IMR-90 (cell line): ENCODE data around the gene PALM2AKAP2. TPM values are rescaled to one million over a fixed set of nuclear protein-coding genes. Genes with fewer than 3 reads are reported as not detected.
A peak's percentile ranks its signal among the peaks of the same experiment; 100 is the strongest.

ENCODE experiments used
- ATAC-seq: fragments of 200-7000 bp; cut with Tn5 transposase; 2 replicates; pipeline ENCODE4 v1.9.1; 2020; ENCODE audit warnings: low read depth, mild to moderate bottlenecking, moderate library complexity
- BruUV-seq: library from RNA; stranded (reverse); fragments of 400-500 nt; replicated peaks from 2 replicates; lab custom pipeline; 2021; lab: Mats Ljungman, UMichigan
- CTCF ChIA-PET: fragments of 300-600 bp; formaldehyde crosslinking; extraction: SDS; loops from one replicate; lab custom pipeline; 2021; ENCODE audit warnings: antibody characterized with exemption; lab: Yijun Ruan, JAX
- POLR2A ChIA-PET: fragments of 300-600 bp; sonication (Branson Sonifier 250); formaldehyde crosslinking; loops from one replicate; lab custom pipeline; 2022; ENCODE audit warnings: antibody characterized with exemption; ENCODE audit not compliant: unreplicated experiment; lab: Charles Lee
- DNase-seq: peaks from one replicate; pipeline ENCODE4 v3.0.0; 2013
- H2AFZ ChIP-seq: replicated peaks from 2 replicates; pipeline ENCODE3; 2013; ENCODE audit warnings: low read length, mild to moderate bottlenecking; ENCODE audit not compliant: poor library complexity
- H2AK5ac ChIP-seq: 2 replicates; pipeline ENCODE4 v1.6.1; 2013; ENCODE audit warnings: low read depth, low read length, inconsistent platforms
- H2AK9ac ChIP-seq: replicated peaks from 2 replicates; pipeline ENCODE3; 2013; ENCODE audit warnings: mild to moderate bottlenecking, low read depth, low read length, moderate library complexity; ENCODE audit not compliant: poor library complexity
- H2BK120ac ChIP-seq: 2 replicates; pipeline ENCODE4 v1.6.1; 2013; ENCODE audit warnings: low read depth, low read length, inconsistent platforms
- H2BK15ac ChIP-seq: 3 replicates; pipeline ENCODE4 v1.6.1; 2013; ENCODE audit warnings: low read depth, low read length, inconsistent platforms
- H2BK20ac ChIP-seq: 2 replicates; pipeline ENCODE4 v1.6.1; 2013; ENCODE audit warnings: low read depth, mild to moderate bottlenecking, inconsistent platforms, low read length, moderate library complexity
- H2BK5ac ChIP-seq: 2 replicates; pipeline ENCODE4 v1.6.1; 2013; ENCODE audit warnings: mild to moderate bottlenecking, low read depth, low read length, inconsistent platforms; ENCODE audit not compliant: poor library complexity, severe bottlenecking
- H3K14ac ChIP-seq: replicated peaks from 2 replicates; pipeline ENCODE4 v1.6.1; 2013; ENCODE audit warnings: low read depth, low read length, inconsistent platforms
- H3K18ac ChIP-seq: 2 replicates; pipeline ENCODE4 v1.6.1; 2013; ENCODE audit warnings: low read depth, low read length, control low read depth
- H3K23ac ChIP-seq: 2 replicates; pipeline ENCODE4 v1.6.1; 2013; ENCODE audit warnings: low read depth, low read length, inconsistent platforms
- H3K27ac ChIP-seq: 2 replicates; pipeline ENCODE4 v1.5.1; 2013; ENCODE audit warnings: mild to moderate bottlenecking, control low read depth, low read length; ENCODE audit not compliant: insufficient read depth
- H3K27me3 ChIP-seq: 2 replicates; pipeline ENCODE4 v1.6.1; 2013; ENCODE audit warnings: low read length; ENCODE audit not compliant: control insufficient read depth, insufficient read depth
- H3K36me3 ChIP-seq: 2 replicates; pipeline ENCODE4 v1.6.1; 2013; ENCODE audit warnings: low read length, mixed read lengths; ENCODE audit not compliant: control insufficient read depth, insufficient read depth
- H3K4ac ChIP-seq: 2 replicates; pipeline ENCODE4 v1.6.1; 2013; ENCODE audit warnings: low read depth, low read length, inconsistent platforms
- H3K4me1 ChIP-seq: 2 replicates; pipeline ENCODE4 v1.6.1; 2013; ENCODE audit warnings: low read length, mixed read lengths; ENCODE audit not compliant: control insufficient read depth, insufficient read depth
- H3K4me2 ChIP-seq: 2 replicates; pipeline ENCODE4 v1.6.1; 2013; ENCODE audit warnings: low read depth, mild to moderate bottlenecking, control low read depth, low read length, moderate library complexity
- H3K4me3 ChIP-seq: 2 replicates; pipeline ENCODE4 v1.5.1; 2013; ENCODE audit warnings: low read depth, mild to moderate bottlenecking, control low read depth, low read length, moderate library complexity; ENCODE audit not compliant: insufficient read depth
- H3K56ac ChIP-seq: 2 replicates; pipeline ENCODE4 v1.6.1; 2013; ENCODE audit warnings: low read length, inconsistent platforms; ENCODE audit not compliant: insufficient read depth; ENCODE audit errors: extremely low read depth
- H3K79me1 ChIP-seq, 2 experiments: 2 replicates each; pipeline ENCODE4 v1.6.1; 2013; ENCODE audit warnings: low read length in 2 of 2, inconsistent platforms in 1 of 2, low read depth in 1 of 2
- H3K9ac ChIP-seq: 2 replicates; pipeline ENCODE4 v1.6.1; 2013; ENCODE audit warnings: low read depth, low read length, control low read depth
- H3K9me1 ChIP-seq: 2 replicates; pipeline ENCODE4 v1.6.1; 2013; ENCODE audit warnings: low read length, inconsistent platforms; ENCODE audit not compliant: insufficient read depth
- H3K9me3 ChIP-seq: 2 replicates; pipeline ENCODE4 v1.6.1; 2013; ENCODE audit warnings: low read length; ENCODE audit not compliant: control insufficient read depth, insufficient read depth
- H4K20me1 ChIP-seq: 2 replicates; pipeline ENCODE4 v1.6.1; 2013; ENCODE audit warnings: low read length, inconsistent platforms; ENCODE audit not compliant: insufficient read depth
- H4K5ac ChIP-seq: 2 replicates; pipeline ENCODE4 v1.6.1; 2013; ENCODE audit warnings: mild to moderate bottlenecking, low read depth, low read length, control low read depth
- H4K8ac ChIP-seq, 2 experiments: 2 replicates each; pipeline ENCODE4 v1.6.1; 2013; ENCODE audit warnings: low read depth in 2 of 2, low read length in 2 of 2, control low read depth in 1 of 2, inconsistent platforms in 1 of 2
- H4K91ac ChIP-seq: 2 replicates; pipeline ENCODE4 v1.6.1; 2013; ENCODE audit warnings: low read depth, low read length, inconsistent platforms; ENCODE audit not compliant: insufficient read depth
- BHLHE40 ChIP-seq: fragments of 150-350 bp; IDR thresholded peaks from 2 replicates; pipeline ENCODE4 v1.6.1; 2016; ENCODE audit warnings: mild to moderate bottlenecking, low read depth, low read length
- CEBPB ChIP-seq: IDR thresholded peaks from 2 replicates; pipeline ENCODE4 v1.6.1; 2012; ENCODE audit warnings: low read depth, low read length, improper control_type of control experiment
- CHD1 ChIP-seq: IDR thresholded peaks from 2 replicates; pipeline ENCODE4 v1.6.1; 2012; ENCODE audit warnings: low read depth, low read length, improper control_type of control experiment
- FOS ChIP-seq: fragments of 150-350 bp; IDR thresholded peaks from 2 replicates; pipeline ENCODE4 v1.6.1; 2016; ENCODE audit warnings: low read depth, low read length
- MAFK ChIP-seq: IDR thresholded peaks from 2 replicates; pipeline ENCODE4 v1.6.1; 2012; ENCODE audit warnings: low read depth, low read length, improper control_type of control experiment
- MAZ ChIP-seq: IDR thresholded peaks from 2 replicates; pipeline ENCODE4 v1.6.1; 2012; ENCODE audit warnings: low read depth, mild to moderate bottlenecking, low read length, improper control_type of control experiment, moderate library complexity, borderline replicate concordance
- MXI1 ChIP-seq: IDR thresholded peaks from 2 replicates; pipeline ENCODE4 v1.6.1; 2012; ENCODE audit warnings: low read depth, mild to moderate bottlenecking, low read length, moderate library complexity, borderline replicate concordance
- NFE2L2 ChIP-seq: fragments of 150-350 bp; IDR thresholded peaks from 2 replicates; pipeline ENCODE4 v1.6.1; 2016; ENCODE audit warnings: low read depth, mild to moderate bottlenecking, low read length
- POLR2A ChIP-seq: IDR thresholded peaks from 2 replicates; pipeline ENCODE4 v1.6.1; 2012; ENCODE audit warnings: mild to moderate bottlenecking, low read depth, low read length
- RAD21 ChIP-seq: IDR thresholded peaks from 2 replicates; pipeline ENCODE4 v1.6.1; 2012; ENCODE audit warnings: low read length, improper control_type of control experiment
- RCOR1 ChIP-seq: IDR thresholded peaks from 2 replicates; pipeline ENCODE4 v1.6.1; 2012; ENCODE audit warnings: mild to moderate bottlenecking, low read length, improper control_type of control experiment; ENCODE audit not compliant: insufficient replicate concordance
- RFX5 ChIP-seq: IDR thresholded peaks from 2 replicates; pipeline ENCODE4 v1.8.0; 2012; ENCODE audit warnings: low read depth, mild to moderate bottlenecking, low read length, moderate library complexity
- SMC3 ChIP-seq: fragments of 150-350 bp; IDR thresholded peaks from 2 replicates; pipeline ENCODE4 v1.6.1; 2016; ENCODE audit warnings: low read depth, mild to moderate bottlenecking, antibody characterized with exemption, low read length, moderate library complexity
- USF2 ChIP-seq: fragments of 150-350 bp; IDR thresholded peaks from 2 replicates; pipeline ENCODE4 v1.6.1; 2017; ENCODE audit warnings: mild to moderate bottlenecking, antibody characterized with exemption, low read length, low read depth
- WGBS, 2 experiments: methylation state at CpG; one replicate each; pipeline versions ENCODE4 v1.1.5 to v1.1.7; 2013; ENCODE audit warnings: missing lambda C conversion rate in 2 of 2; ENCODE audit not compliant: insufficient read length in 1 of 2; ENCODE audit errors: extremely low coverage in 2 of 2; 5-methylcytosine and 5-hydroxymethylcytosine counted together
- dilution Hi-C: fragments of 300-500 bp; cut with HindIII; formaldehyde crosslinking; loops from one replicate; pipeline ENCODE4 v1.14.3; 2018; ENCODE audit warnings: low sequenced_read_pairs; ENCODE audit not compliant: unreplicated experiment
- in situ Hi-C: fragments of 300-500 bp; cut with MboI; formaldehyde crosslinking; loops from 3 replicates; pipeline ENCODE4 v1.14.3; 2019; ENCODE audit warnings: low sequenced_read_pairs, inconsistent platforms, mixed read lengths
- intact Hi-C: fragments of 100-400 bp; cut with micrococcal nuclease; formaldehyde crosslinking; loops from 2 replicates; pipeline ENCODE4 v1.10.0; 2022
- polyA plus RNA-seq, 3 experiments: library from polyadenylated mRNA; depleted of rRNA; stranded (reverse); fragments of >200 nt; gene quantifications; 2 replicates each; pipeline ENCODE4 v1.2.3, GENCODE V29; 2012; ENCODE audit warnings: low replicate concordance in 1 of 3
- total RNA-seq: library from RNA; depleted of rRNA; stranded (reverse); fragments of >200 nt; gene quantifications from 2 replicates; pipeline ENCODE4 v1.2.3, GENCODE V29; 2012

The PALM2AKAP2 gene
- total and polyA plus RNA-seq, 2 of the 4 experiments (the other 2 are of a cell fraction): 3.2 to 14.2 TPM

- no TSS peak for BruUV-seq
- intact Hi-C loops: loop anchor here (2.0 to 5.0 kb wide), 4 partner anchors 36 to 336 kb away; partner anchors contain the start of gene PALM2AKAP2
- Histone ChIP-seq H3K9me1 (peaks cover 41% of the 10 kb centered on the region), H3K4me3 (no peak overlapping the region), H2BK120ac (peak overlapping the region; percentile 82), H3K23ac (peak overlapping the region; percentile 56; the same call in 1 of the 2 replicates), H3K4ac (peak overlapping the region; percentile 82; the same call in 1 of the 2 replicates), H2BK15ac (0 out of 3 replicates have a peak overlapping the region, but pooled peaks have one; percentile 70), H3K27ac (peak overlapping the region; percentile 31), H3K4me1 (peaks cover 21% of the 10 kb centered on the region), H4K20me1 (no peaks in the 10 kb centered on the region), H2AFZ (no peak overlapping the region), H4K5ac (no peak overlapping the region), H3K27me3 (no peaks in the 10 kb centered on the region), H4K91ac (peak overlapping the region; percentile 64; the same call in 1 of the 2 replicates), H3K79me1 (peaks cover 30 to 74% of the 10 kb centered on the region in 2 experiments), H3K9me3 (no peaks in the 10 kb centered on the region), H3K56ac (no peak overlapping the region), H4K8ac (peak overlapping the region in 1 of 2 experiments; percentile 73; a peak in 2 of 4 replicates), H2AK9ac (no peak overlapping the region), H2AK5ac (peak overlapping the region; percentile 68), H2BK5ac (peak overlapping the region; percentile 68), H3K9ac (no peak overlapping the region), H3K36me3 (peaks cover 1% of the 10 kb centered on the region; the same call in 1 of the 2 replicates), H3K14ac (peak overlapping the region; percentile 47; the same call in 1 of the 2 replicates), H3K4me2 (peak overlapping the region; percentile 36; the same call in 1 of the 2 replicates), H3K18ac (peak overlapping the region; percentile 36), H2BK20ac (peak overlapping the region; percentile 87; the same call in 1 of the 2 replicates)
- peak; percentile 100 for DNase-seq
- 6% methylated on average over 3 of the region's 4 CpGs; no CpG with 5 or more reads in 1 of the 2 experiments for WGBS, 2 experiments
- dilution Hi-C loops: no loop called here
- ChIA-PET POLR2A (no interaction called here), CTCF (interaction anchor here (0.6 to 3.4 kb wide), 5 partner anchors 10 to 242 kb away, joined by 3 to 18 read pairs (median 3); no protein-coding TSS in a partner anchor)
- TF ChIP-seq BHLHE40: peak; percentile 68
- peak; percentile 32; the same call in 1 of the 2 replicates for TF ChIP-seq MAFK
- peak; percentile 40; the same call in 1 of the 2 replicates for TF ChIP-seq USF2
- peak; percentile 76 for TF ChIP-seq NFE2L2
- TF ChIP-seq RCOR1: peak; percentile 40
- TF ChIP-seq POLR2A: peak; percentile 35; the same call in 1 of the 2 replicates
- peak; percentile 15; the same call in 1 of the 2 replicates for TF ChIP-seq RAD21
- peak; percentile 97 for TF ChIP-seq FOS
- no peak for TF ChIP-seq RFX5
- no peak; the same call in 1 of the 2 replicates for TF ChIP-seq MAZ
- peak; percentile 80 for TF ChIP-seq CEBPB
- no peak for TF ChIP-seq CHD1
- peak; percentile 23; the same call in 1 of the 2 replicates for TF ChIP-seq SMC3
- 0 out of 2 replicates have a peak, but pooled peaks have one; percentile 36 for TF ChIP-seq MXI1
- in situ Hi-C loops: no loop called here
- ATAC-seq: peak; percentile 76
Observed at GRCh38 chr9:109816490-109816889, 36.5 kb downstream of the PALM2AKAP2 start.
